Measurements from ENCODE around the gene ATF6.

Gene ATF6

GRCh38 chr1:162009501-162010174, 243.5 kb downstream of the ATF6 start:
- no peak for DNase-seq

GRCh38 chr1:162010175-162010506, 244.0 kb downstream of the ATF6 start:
- DNase-seq = no peak

GRCh38 chr1:162011337-162012012, 245.4 kb downstream of the ATF6 start:
- DNase-seq = no peak

- no peak for DNase-seq
Measured at GRCh38 chr1:162013289-162013688, 247.2 kb downstream of the ATF6 start.
